OCI-LY3 (cell line): Measurements from ENCODE around the gene ASAH2.

Source experiments
- EZH2phosphoT487 ChIP-seq: fragments of 200-600 bp; shearing (Covaris generic); IDR thresholded peaks from 2 replicates; pipeline ENCODE4 v1.6.1; 2018; ENCODE audit warnings: antibody characterized with exemption, mixed run types, low read depth
- TF ChIP-seq, protein P1 (sequence below): fragments of 200-600, 300-600 bp; sonication (generic); IDR thresholded peaks from 2 replicates; pipeline ENCODE4 v1.5.1; 2014; ENCODE audit warnings: antibody characterized with exemption, low read length, low read depth

DNA sequence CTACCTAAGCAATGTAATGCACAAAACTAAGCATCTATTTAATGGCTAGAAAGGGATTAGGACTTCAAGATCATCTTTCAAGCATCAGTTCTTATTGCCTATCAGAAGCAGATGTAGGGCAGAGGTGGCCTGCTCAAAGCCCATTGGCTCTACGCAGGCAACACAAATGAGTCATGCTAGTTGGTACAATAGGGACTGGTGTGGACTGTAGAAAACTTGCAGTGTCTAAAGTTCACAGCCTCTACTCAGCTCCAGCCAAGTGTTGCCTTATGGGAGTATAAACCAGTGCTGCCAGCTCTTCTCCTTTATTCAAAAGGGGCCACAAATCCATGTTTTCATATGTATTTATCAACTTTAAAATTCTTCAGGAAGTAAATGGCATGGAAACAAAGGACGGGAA lies 31.7 kb downstream of the ASAH2 start:
- TF ChIP-seq, protein P1, sequence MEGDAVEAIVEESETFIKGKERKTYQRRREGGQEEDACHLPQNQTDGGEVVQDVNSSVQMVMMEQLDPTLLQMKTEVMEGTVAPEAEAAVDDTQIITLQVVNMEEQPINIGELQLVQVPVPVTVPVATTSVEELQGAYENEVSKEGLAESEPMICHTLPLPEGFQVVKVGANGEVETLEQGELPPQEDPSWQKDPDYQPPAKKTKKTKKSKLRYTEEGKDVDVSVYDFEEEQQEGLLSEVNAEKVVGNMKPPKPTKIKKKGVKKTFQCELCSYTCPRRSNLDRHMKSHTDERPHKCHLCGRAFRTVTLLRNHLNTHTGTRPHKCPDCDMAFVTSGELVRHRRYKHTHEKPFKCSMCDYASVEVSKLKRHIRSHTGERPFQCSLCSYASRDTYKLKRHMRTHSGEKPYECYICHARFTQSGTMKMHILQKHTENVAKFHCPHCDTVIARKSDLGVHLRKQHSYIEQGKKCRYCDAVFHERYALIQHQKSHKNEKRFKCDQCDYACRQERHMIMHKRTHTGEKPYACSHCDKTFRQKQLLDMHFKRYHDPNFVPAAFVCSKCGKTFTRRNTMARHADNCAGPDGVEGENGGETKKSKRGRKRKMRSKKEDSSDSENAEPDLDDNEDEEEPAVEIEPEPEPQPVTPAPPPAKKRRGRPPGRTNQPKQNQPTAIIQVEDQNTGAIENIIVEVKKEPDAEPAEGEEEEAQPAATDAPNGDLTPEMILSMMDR, result no peak
- no peak for TF ChIP-seq EZH2phosphoT487
